Ovary (tissue), 3 donors: ENCODE results near the gene PEPD.

ENCODE experiments used
- EP300 ChIP-seq: sonication (generic); formaldehyde crosslinking; IDR thresholded peaks from one replicate; pipeline ENCODE4 v1.6.1; 2017; ENCODE audit warnings: antibody characterized with exemption
- POLR2A ChIP-seq: fragments of 450-650 bp; IDR thresholded peaks from one replicate; pipeline ENCODE4 v1.6.1; 2017; ENCODE audit warnings: antibody characterized with exemption, mild to moderate bottlenecking, moderate library complexity
- TF ChIP-seq, protein P1 (sequence below), 3 donors: fragments of 450-650 bp in 2 of 3; fragments of 200-600 bp in 1 of 3; IDR thresholded peaks; one replicate each; pipeline versions ENCODE4 v1.5.1 to v1.8.0; 2016 to 2022; ENCODE audit warnings: antibody characterized with exemption in 3 of 3, mild to moderate bottlenecking in 1 of 3
- donor health status: DM: no; HTN: no; CAD: no.

DNA sequence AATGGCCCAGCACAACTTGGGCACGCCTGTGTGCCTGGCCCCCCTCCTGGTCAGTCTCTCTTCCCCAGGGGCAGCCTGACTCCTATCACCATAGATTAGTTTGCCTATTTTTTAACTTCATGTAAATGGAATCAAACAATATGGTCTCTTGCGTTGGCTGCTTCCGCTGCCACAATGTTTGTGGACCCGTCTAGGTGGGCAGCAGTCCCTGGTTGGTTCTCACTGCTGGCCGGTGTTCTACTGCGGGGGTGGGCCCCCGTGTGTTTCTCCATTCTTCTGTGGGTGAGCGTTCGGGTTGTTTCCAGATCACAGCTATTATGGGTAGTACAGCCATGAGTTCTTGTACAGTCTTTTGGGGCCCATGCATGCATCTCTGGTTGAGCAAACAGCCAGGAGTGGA, 100.8 kb downstream of the PEPD start:
- TF ChIP-seq, protein P1, sequence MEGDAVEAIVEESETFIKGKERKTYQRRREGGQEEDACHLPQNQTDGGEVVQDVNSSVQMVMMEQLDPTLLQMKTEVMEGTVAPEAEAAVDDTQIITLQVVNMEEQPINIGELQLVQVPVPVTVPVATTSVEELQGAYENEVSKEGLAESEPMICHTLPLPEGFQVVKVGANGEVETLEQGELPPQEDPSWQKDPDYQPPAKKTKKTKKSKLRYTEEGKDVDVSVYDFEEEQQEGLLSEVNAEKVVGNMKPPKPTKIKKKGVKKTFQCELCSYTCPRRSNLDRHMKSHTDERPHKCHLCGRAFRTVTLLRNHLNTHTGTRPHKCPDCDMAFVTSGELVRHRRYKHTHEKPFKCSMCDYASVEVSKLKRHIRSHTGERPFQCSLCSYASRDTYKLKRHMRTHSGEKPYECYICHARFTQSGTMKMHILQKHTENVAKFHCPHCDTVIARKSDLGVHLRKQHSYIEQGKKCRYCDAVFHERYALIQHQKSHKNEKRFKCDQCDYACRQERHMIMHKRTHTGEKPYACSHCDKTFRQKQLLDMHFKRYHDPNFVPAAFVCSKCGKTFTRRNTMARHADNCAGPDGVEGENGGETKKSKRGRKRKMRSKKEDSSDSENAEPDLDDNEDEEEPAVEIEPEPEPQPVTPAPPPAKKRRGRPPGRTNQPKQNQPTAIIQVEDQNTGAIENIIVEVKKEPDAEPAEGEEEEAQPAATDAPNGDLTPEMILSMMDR (IDR thresholded peaks at IDR 0.05), result no peak
- TF ChIP-seq POLR2A, result no peak
- TF ChIP-seq EP300, result no peak
